Fibroblast of lung (primary cell): Measurements from ENCODE around the gene GATC. TPM values are rescaled to one million over a fixed set of nuclear protein-coding genes. Genes with fewer than 3 reads are reported as not detected.

Experiments
- DNase-seq, 2 donors: peaks; one replicate each; pipeline versions ENCODE4 v3.0.0 to v3.0.0-alpha.2; 2010; ENCODE audit warnings: low read depth in 2 of 2
- H2AFZ ChIP-seq: 2 replicates; pipeline ENCODE4 v1.5.1; 2012; ENCODE audit warnings: low read length, control low read depth, inconsistent platforms
- H3K27ac ChIP-seq: 2 replicates; pipeline ENCODE4 v1.5.1; 2011; ENCODE audit warnings: low read length, control low read depth; ENCODE audit not compliant: insufficient read depth
- H3K27me3 ChIP-seq: 2 replicates; pipeline ENCODE4 v1.5.1; 2011; ENCODE audit warnings: mild to moderate bottlenecking, low read length; ENCODE audit not compliant: control insufficient read depth, insufficient read depth
- H3K36me3 ChIP-seq: 2 replicates; pipeline ENCODE4 v1.5.1; 2011; ENCODE audit warnings: low read length; ENCODE audit not compliant: control insufficient read depth, insufficient read depth
- H3K4me1 ChIP-seq: 2 replicates; pipeline ENCODE4 v1.5.1; 2011; ENCODE audit warnings: low read length; ENCODE audit not compliant: control insufficient read depth, insufficient read depth; ENCODE audit errors: extremely low read depth
- H3K4me2 ChIP-seq: 2 replicates; pipeline ENCODE4 v1.5.1; 2011; ENCODE audit warnings: low read length, control low read depth; ENCODE audit not compliant: insufficient read depth; ENCODE audit errors: extremely low read depth
- H3K4me3 ChIP-seq, 4 experiments: fragments of 200-600 bp in 1 of 4; sonication (generic) in 1 of 4; replicated peaks in 1 of 4; 2 replicates each; pipeline ENCODE4 v1.5.1; 2011 to 2016; ENCODE audit warnings: low read length in 4 of 4, low read depth in 3 of 4, mild to moderate bottlenecking in 3 of 4, control low read depth in 2 of 4, inconsistent platforms in 1 of 4, mixed read lengths in 1 of 4; ENCODE audit not compliant: insufficient read depth in 1 of 4; ENCODE audit errors: control extremely low read depth in 1 of 4
- H3K79me2 ChIP-seq: 2 replicates; pipeline ENCODE4 v1.5.1; 2012; ENCODE audit warnings: mild to moderate bottlenecking, low read length, inconsistent platforms; ENCODE audit not compliant: control insufficient read depth, insufficient read depth
- H3K9ac ChIP-seq: 2 replicates; pipeline ENCODE4 v1.5.1; 2011; ENCODE audit warnings: mild to moderate bottlenecking, low read length, control low read depth; ENCODE audit not compliant: insufficient read depth
- H3K9me3 ChIP-seq: 2 replicates; pipeline ENCODE4 v1.5.1; 2012; ENCODE audit warnings: low read depth, low read length; ENCODE audit not compliant: control insufficient read depth, insufficient read depth
- H4K20me1 ChIP-seq: 2 replicates; pipeline ENCODE4 v1.5.1; 2011; ENCODE audit warnings: low read length; ENCODE audit not compliant: control insufficient read depth, insufficient read depth; ENCODE audit errors: extremely low read depth
- CTCF ChIP-seq, 2 donors: IDR thresholded peaks in 1 of 2; conservative IDR thresholded peaks in 1 of 2; 1 replicate in 1 of 2; 2 replicates in 1 of 2; pipeline ENCODE4 v1.5.1; 2011 to 2012; ENCODE audit warnings: low read length in 2 of 2, control low read depth in 1 of 2, inconsistent platforms in 1 of 2, low read depth in 1 of 2, mild to moderate bottlenecking in 1 of 2
- EZH2 ChIP-seq: IDR thresholded peaks from 2 replicates; pipeline ENCODE4 v1.5.1; 2012; ENCODE audit warnings: low read length, control low read depth, mild to moderate bottlenecking; ENCODE audit errors: missing control alignments
- polyA plus RNA-seq, 2 donors: library from polyadenylated mRNA; depleted of rRNA in 1 of 2; stranded (reverse) in 1 of 2; unstranded in 1 of 2; fragments of >200 nt; gene quantifications; 2 replicates each; pipeline ENCODE4 v1.2.1, GENCODE V29; 2011 to 2012; ENCODE audit warnings: missing spikeins in 1 of 2
- total RNA-seq: library from RNA; depleted of rRNA; stranded (reverse); fragments of >200 nt; gene quantifications from 2 replicates; pipeline ENCODE4 v1.2.1, GENCODE V29; 2014

GATC gene
- total and polyA plus RNA-seq, 2 donors (not counting 1 experiment from before 2014, with no cell fraction given): 18.4 to 22.3 TPM

- H3K9me3 ChIP-seq: no peaks in the 10 kb centered on the region
- no peak for DNase-seq
- no peak overlapping the region for H2AFZ ChIP-seq
- H3K4me2 ChIP-seq: no peak overlapping the region
- H3K9ac ChIP-seq: no peak overlapping the region
- H3K27ac ChIP-seq: no peak overlapping the region
- H3K4me1 ChIP-seq: peaks cover 5% of the 10 kb centered on the region
- H3K4me3 ChIP-seq: no peak overlapping the region
- H3K36me3 ChIP-seq: peaks cover 18% of the 10 kb centered on the region
- H3K27me3 ChIP-seq: no peaks in the 10 kb centered on the region
- H3K79me2 ChIP-seq: peaks cover 61% of the 10 kb centered on the region
- H4K20me1 ChIP-seq: peaks cover 5% of the 10 kb centered on the region
- no peak for TF ChIP-seq EZH2
- TF ChIP-seq CTCF (conservative IDR thresholded peaks at IDR 0.05 in 1 of 2, IDR thresholded peaks at IDR 0.05 in 1 of 2; ENCODE audit: low read depth in 1 of 2, low read length in 2 of 2): no peak
Observed at GRCh38 chr12:120465756-120466155, 19.5 kb downstream of the GATC start.

DNA sequence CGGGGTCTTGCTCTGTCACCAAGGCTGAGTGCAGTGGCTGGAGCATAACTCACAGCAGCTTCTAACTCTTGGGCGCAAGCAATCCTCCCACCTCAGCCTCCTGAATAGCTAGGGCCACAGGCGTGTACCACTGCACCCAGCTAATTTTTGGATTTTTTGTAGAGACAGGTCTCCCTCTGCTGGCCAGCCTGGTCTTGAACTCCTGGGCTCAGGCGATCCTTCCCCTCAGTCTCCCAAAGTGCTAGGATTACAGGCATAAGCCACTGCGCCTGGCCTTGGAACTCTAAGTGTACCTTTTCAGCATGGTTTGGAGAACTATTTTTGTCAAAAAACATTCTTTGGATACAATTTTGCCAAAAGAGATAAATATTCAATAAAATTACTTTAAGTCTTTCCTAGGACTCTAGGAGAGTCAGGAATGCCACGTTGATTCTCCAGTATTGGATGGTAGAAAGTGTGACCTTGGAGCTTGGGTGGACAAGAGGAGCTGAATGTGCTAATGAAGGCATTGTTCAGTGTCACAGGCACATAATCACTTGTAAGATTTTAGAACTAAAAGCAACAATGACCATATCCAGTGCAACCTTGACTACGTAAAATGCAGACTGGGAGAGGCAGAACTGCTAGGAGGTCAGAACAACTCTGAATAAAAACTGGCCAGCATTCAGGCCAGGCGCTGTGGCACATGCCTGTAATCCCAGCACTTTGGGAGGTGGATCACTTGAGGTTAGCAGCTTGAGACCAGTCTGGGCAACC is 20.5 kb downstream of the GATC start:
- H4K20me1 ChIP-seq: peaks cover 5% of the 10 kb centered on the region
- DNase-seq: peak; percentile 23 to 52
- TF ChIP-seq EZH2 (no peak), CTCF (conservative IDR thresholded peaks at IDR 0.05 in 1 of 2, IDR thresholded peaks at IDR 0.05 in 1 of 2; ENCODE audit: low read depth in 1 of 2, low read length in 2 of 2) (peak; percentile 52 to 69)
- no peak overlapping the region for H3K27ac ChIP-seq
- H3K36me3 ChIP-seq: peaks cover 18% of the 10 kb centered on the region
- no peaks in the 10 kb centered on the region for H3K27me3 ChIP-seq
- H3K4me3 ChIP-seq: no peak overlapping the region
- H3K4me2 ChIP-seq: no peak overlapping the region
- no peak overlapping the region for H2AFZ ChIP-seq
- H3K9ac ChIP-seq: no peak overlapping the region
- peaks cover 5% of the 10 kb centered on the region for H3K4me1 ChIP-seq
- peaks cover 61% of the 10 kb centered on the region for H3K79me2 ChIP-seq
- H3K9me3 ChIP-seq: no peaks in the 10 kb centered on the region

GRCh38 chr12:120467439-120467838 is 21.2 kb downstream of the GATC start:
- DNase-seq: no peak
- H3K4me3 ChIP-seq: peak overlapping the region in 1 of 4 experiments; percentile 84
- H3K4me1 ChIP-seq: peaks cover 5% of the 10 kb centered on the region
- peaks cover 61% of the 10 kb centered on the region for H3K79me2 ChIP-seq
- TF ChIP-seq CTCF (conservative IDR thresholded peaks at IDR 0.05 in 1 of 2, IDR thresholded peaks at IDR 0.05 in 1 of 2; ENCODE audit: low read depth in 1 of 2, low read length in 2 of 2) (no peak), EZH2 (no peak)
- H2AFZ ChIP-seq: no peak overlapping the region
- no peaks in the 10 kb centered on the region for H3K27me3 ChIP-seq
- H3K27ac ChIP-seq: no peak overlapping the region
- no peak overlapping the region for H3K4me2 ChIP-seq
- H3K9me3 ChIP-seq: no peaks in the 10 kb centered on the region
- peaks cover 15% of the 10 kb centered on the region for H3K36me3 ChIP-seq
- H3K9ac ChIP-seq: no peak overlapping the region
- peaks cover 5% of the 10 kb centered on the region for H4K20me1 ChIP-seq
